A549 (cell line): Measurements from ENCODE around the gene SMIM35. TPM values are rescaled to one million over a fixed set of nuclear protein-coding genes. Genes with fewer than 3 reads are reported as not detected.

ENCODE experiments used
- ATAC-seq, 2 experiments: fragments of 200-7000 bp in 1 of 2; fragments of >200 bp in 1 of 2; cut with Nextera tagmentation in 1 of 2; cut with Tn5 transposase in 1 of 2; 3 replicates each; pipeline versions ENCODE4 v1.8.0 to v1.9.1; 2018 to 2020; ENCODE audit warnings: mild to moderate bottlenecking in 1 of 2, moderate library complexity in 1 of 2
- CTCF ChIA-PET: fragments of 300-600 bp; sonication (Branson Sonifier 250); formaldehyde crosslinking; extraction: SDS; loops from one replicate; lab custom pipeline; 2021; ENCODE audit warnings: antibody characterized with exemption, inconsistent platforms; lab: Yijun Ruan, JAX
- POLR2A ChIA-PET: fragments of 350-600 bp; formaldehyde crosslinking; extraction: SDS; loops from one replicate; lab custom pipeline; 2021; ENCODE audit warnings: antibody characterized with exemption, inconsistent platforms; lab: Yijun Ruan, JAX
- DNase-seq, 2 experiments: peaks; one replicate each; pipeline versions ENCODE4 v3.0.0 to v3.0.0-alpha.2; 2011 to 2016; ENCODE audit warnings: low read depth in 1 of 2, low spot score in 1 of 2
- FAIRE-seq: peaks from 2 replicates; lab custom pipeline; 2011; peaks lifted over from hg19 to GRCh38; lab: Jason Lieb, UNC
- H3K27ac ChIP-seq, 2 experiments: fragments of >200 bp; sonication (Bioruptor Twin); formaldehyde crosslinking; 3 replicates each; pipeline ENCODE4 v1.5.1; 2016 to 2017
- H3K4me1 ChIP-seq: fragments of >200 bp; sonication (Bioruptor Twin); formaldehyde crosslinking; 3 replicates; pipeline ENCODE4 v1.6.1; 2016
- H3K4me2 ChIP-seq: fragments of >200 bp; sonication (Bioruptor Twin); formaldehyde crosslinking; 3 replicates; pipeline ENCODE4 v1.6.1; 2016
- H3K4me3 ChIP-seq: fragments of >200 bp; sonication (Bioruptor Twin); formaldehyde crosslinking; 3 replicates; pipeline ENCODE4 v1.5.1; 2016
- H3K9me3 ChIP-seq: fragments of >200 bp; sonication (Bioruptor Twin); formaldehyde crosslinking; 3 replicates; pipeline ENCODE4 v1.6.1; 2016
- CBX2 ChIP-seq: fragments of 200-600 bp; sonication (generic); IDR thresholded peaks from 2 replicates; pipeline ENCODE4 v1.6.1; 2016; ENCODE audit warnings: low read depth, mild to moderate bottlenecking, borderline replicate concordance
- CHD4 ChIP-seq: fragments of 200-600 bp; sonication (generic); IDR thresholded peaks from 2 replicates; pipeline ENCODE4 v1.6.1; 2016; ENCODE audit warnings: antibody characterized with exemption, mild to moderate bottlenecking, borderline replicate concordance
- EHMT2 ChIP-seq: fragments of 200-600 bp; sonication (generic); IDR thresholded peaks from 2 replicates; pipeline ENCODE4 v1.6.1; 2016; ENCODE audit warnings: antibody characterized with exemption, low read depth, mild to moderate bottlenecking, moderate library complexity
- FOSB ChIP-seq: fragments of 250-450 bp; sonication (Bioruptor Pico); IDR thresholded peaks from 2 replicates; pipeline ENCODE4 v1.5.0; 2020; ENCODE audit warnings: mild to moderate bottlenecking, moderate library complexity
- FOXS1 ChIP-seq: fragments of 250-450 bp; sonication (Bioruptor Pico); IDR thresholded peaks from 2 replicates; pipeline ENCODE4 v1.5.0; 2020; ENCODE audit warnings: mild to moderate bottlenecking, moderate library complexity
- HDAC2 ChIP-seq: fragments of 200-600 bp; sonication (generic); IDR thresholded peaks from 2 replicates; pipeline ENCODE4 v1.6.1; 2016
- HES2 ChIP-seq: fragments of >200 bp; sonication (Bioruptor Twin); formaldehyde crosslinking; IDR thresholded peaks from 2 replicates; pipeline ENCODE4 v1.6.1; 2016
- HMGXB4 ChIP-seq: fragments of 250-450 bp; sonication (Bioruptor Pico); IDR thresholded peaks from 2 replicates; pipeline ENCODE4 v1.5.0; 2021; ENCODE audit warnings: mild to moderate bottlenecking, moderate library complexity, borderline replicate concordance
- HOXA7 ChIP-seq: fragments of 250-450 bp; sonication (Bioruptor Pico); IDR thresholded peaks from 2 replicates; pipeline ENCODE4 v1.5.0; 2020; ENCODE audit warnings: mild to moderate bottlenecking, moderate library complexity
- HOXB13 ChIP-seq: fragments of 250-450 bp; sonication (Bioruptor Pico); IDR thresholded peaks from 2 replicates; pipeline ENCODE4 v1.5.0; 2020; ENCODE audit warnings: low read depth, mild to moderate bottlenecking, moderate library complexity
- MAFK ChIP-seq: fragments of 450-650 bp; IDR thresholded peaks from 2 replicates; pipeline ENCODE4 v1.6.1; 2014; ENCODE audit not compliant: partially characterized antibody
- MAX ChIP-seq: IDR thresholded peaks from 2 replicates; pipeline ENCODE4 v1.6.1; 2012
- MAZ ChIP-seq: fragments of 150-350 bp; IDR thresholded peaks from 2 replicates; pipeline ENCODE4 v1.6.1; 2014; ENCODE audit warnings: antibody characterized with exemption, low read depth, low read length, borderline replicate concordance
- MYC ChIP-seq: IDR thresholded peaks from 2 replicates; pipeline ENCODE4 v1.6.1; 2012; ENCODE audit warnings: mild to moderate bottlenecking, inconsistent platforms, low read length, improper control_type of control experiment, borderline replicate concordance
- NPAS2 ChIP-seq: fragments of 250-450 bp; sonication (Bioruptor Pico); IDR thresholded peaks from 2 replicates; pipeline ENCODE4 v1.8.0; 2022; ENCODE audit warnings: mild to moderate bottlenecking, moderate library complexity, borderline replicate concordance
- RCOR1 ChIP-seq: fragments of 150-350 bp; IDR thresholded peaks from 2 replicates; pipeline ENCODE4 v1.6.1; 2014; ENCODE audit warnings: antibody characterized with exemption, low read length, low read depth
- REST ChIP-seq: fragments of 200-600 bp; sonication (generic); IDR thresholded peaks from 2 replicates; pipeline ENCODE4 v1.6.1; 2016; ENCODE audit warnings: antibody characterized with exemption, mild to moderate bottlenecking, moderate library complexity
- RNF2 ChIP-seq: fragments of 200-600 bp; sonication (generic); IDR thresholded peaks from 2 replicates; pipeline ENCODE4 v1.6.1; 2016; ENCODE audit warnings: low read depth, mild to moderate bottlenecking, antibody characterized with exemption, moderate library complexity, borderline replicate concordance
- SREBF2 ChIP-seq: fragments of 450-650 bp; IDR thresholded peaks from 2 replicates; pipeline ENCODE4 v1.6.1; 2014; ENCODE audit warnings: mild to moderate bottlenecking, moderate library complexity
- ZC3H11A ChIP-seq: fragments of 450-650 bp; IDR thresholded peaks from 2 replicates; pipeline ENCODE4 v1.6.1; 2014; ENCODE audit warnings: antibody characterized with exemption, mild to moderate bottlenecking
- ZFP36 ChIP-seq: fragments of 450-650 bp; IDR thresholded peaks from 2 replicates; pipeline ENCODE4 v1.6.1; 2014; ENCODE audit warnings: borderline replicate concordance; ENCODE audit not compliant: partially characterized antibody
- ZNF302 ChIP-seq: fragments of 250-450 bp; sonication (Bioruptor Pico); IDR thresholded peaks from 2 replicates; pipeline ENCODE4 v1.9.0; 2021; ENCODE audit warnings: inconsistent platforms, mild to moderate bottlenecking, moderate library complexity
- WGBS: methylation state at CpG from one replicate; pipeline ENCODE4 v1.1.6; 2017; ENCODE audit errors: missing lambda C conversion rate; 5-methylcytosine and 5-hydroxymethylcytosine counted together
- polyA plus RNA-seq, 4 experiments: library from polyadenylated mRNA; depleted of rRNA in 3 of 4; stranded (reverse); fragments of >200 nt; fragmentation: RNase III in 1 of 4; extraction: RNeasy Plus Mini Kit Qiagen cat#74134 plus additional on column Dnase treatment in 1 of 4; gene quantifications; 2 replicates in 3 of 4; 3 replicates in 1 of 4; pipeline ENCODE4 v1.2.3, GENCODE V29; 2011 to 2017

The SMIM35 gene
- polyA plus RNA-seq, 2 of the 4 experiments (the other 2 are of a cell fraction) = not detected

DNA sequence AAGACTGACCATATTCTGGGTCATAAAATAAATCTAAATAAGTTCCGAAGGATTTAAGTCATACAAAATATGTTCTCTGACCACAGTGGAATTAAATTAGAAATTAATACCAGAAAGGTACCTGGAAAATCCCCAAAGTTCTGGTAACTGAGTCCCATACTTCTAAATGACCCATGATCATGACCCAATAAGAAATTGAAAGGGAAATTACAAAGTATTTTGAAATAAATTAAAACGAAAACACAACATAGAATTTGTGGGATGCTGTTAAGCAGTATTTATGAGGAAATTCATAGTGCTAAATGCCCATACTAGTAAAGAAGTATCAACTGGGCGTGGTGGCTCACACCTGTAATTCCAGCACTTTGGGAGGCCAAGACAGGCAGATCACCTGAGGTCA lies 123.9 kb downstream of the SMIM35 start:
- no peak overlapping the region for H3K4me2 ChIP-seq
- CTCF ChIA-PET = interaction anchor here (0.6 kb wide), 1 partner anchor 576 kb away, joined by 3 read pairs; no protein-coding TSS in a partner anchor
- no peak for TF ChIP-seq CBX2
- no peak for TF ChIP-seq MAFK
- no peak for TF ChIP-seq HES2
- no peak for TF ChIP-seq MAX
- TF ChIP-seq FOXS1 (CRISPR knock-in tag) = no peak
- TF ChIP-seq MYC = no peak
- TF ChIP-seq EHMT2 = no peak
- no peak for TF ChIP-seq CHD4
- TF ChIP-seq NPAS2 (CRISPR knock-in tag) = no peak
- no peak for TF ChIP-seq RNF2
- no peak for TF ChIP-seq HMGXB4 (CRISPR knock-in tag)
- TF ChIP-seq SREBF2 = no peak
- no peak for TF ChIP-seq REST
- TF ChIP-seq ZC3H11A = no peak
- no peak for TF ChIP-seq HDAC2
- TF ChIP-seq HOXB13 (CRISPR knock-in tag) = no peak
- no peak for TF ChIP-seq HOXA7 (CRISPR knock-in tag)
- no peak for TF ChIP-seq MAZ
- TF ChIP-seq RCOR1 = no peak
- TF ChIP-seq, all 56 proteins: peak for 0
- 66% methylated on average over 3 of the region's 3 CpGs for WGBS
- H3K4me1 ChIP-seq = no peaks in the 10 kb centered on the region
- FAIRE-seq = no peak
- no peak for ATAC-seq
- POLR2A ChIA-PET = no interaction called here
- no peak for DNase-seq
- no peaks in the 10 kb centered on the region for H3K9me3 ChIP-seq
- H3K27ac ChIP-seq = no peak overlapping the region
- no peak overlapping the region for H3K4me3 ChIP-seq

- POLR2A ChIA-PET = no interaction called here
- Histone ChIP-seq H3K27ac (no peak overlapping the region), H3K4me3 (no peak overlapping the region), H3K9me3 (no peaks in the 10 kb centered on the region), H3K4me2 (no peak overlapping the region), H3K4me1 (no peaks in the 10 kb centered on the region)
- no peak for TF ChIP-seq REST
- no peak for TF ChIP-seq HDAC2
- TF ChIP-seq MAX = no peak
- no peak for TF ChIP-seq ZFP36
- no peak for TF ChIP-seq FOSB (CRISPR knock-in tag)
- no peak for TF ChIP-seq MAZ
- no peak for TF ChIP-seq ZNF302 (CRISPR knock-in tag)
- TF ChIP-seq RNF2 = no peak
- CTCF ChIA-PET = interaction anchor here (1.9 kb wide), 1 partner anchor 15 kb away, joined by 6 read pairs; no protein-coding TSS in a partner anchor
- 57% methylated on average over 10 of the region's 10 CpGs for WGBS
- FAIRE-seq (no peak), ATAC-seq (no peak), DNase-seq (no peak)
These were observed 124.9 kb downstream of the SMIM35 start for GRCh38 chr11:117961896-117962295.
